Activated gamma-delta T cell (primary cell): Measurements from ENCODE around the gene TYMP.
"Not testable (repeated sequence)": the region's sequence is repeated elsewhere in the genome, so short reads cannot be mapped to it uniquely, and the experiment has no call there.

ENCODE experiments used
- DNase-seq: peaks from one replicate; lab custom pipeline; 2025; lab: John Stamatoyannopoulos, UW

TYMP gene

GRCh38 chr22:50524676-50525103 is 5.1 kb downstream of the TYMP start:
- no peak for DNase-seq

GRCh38 chr22:50523806-50524675 is 5.8 kb downstream of the TYMP start:
- no peak for DNase-seq

GRCh38 chr22:50523458-50523805 is 6.4 kb downstream of the TYMP start:
- DNase-seq, result no peak

- no peak for DNase-seq
These were observed 6.9 kb downstream of the TYMP start for GRCh38 chr22:50522806-50523438.

- DNase-seq, result no peak
These were observed 7.5 kb downstream of the TYMP start for GRCh38 chr22:50522208-50522805.

GRCh38 chr22:50521710-50522109 is 8.1 kb downstream of the TYMP start:
- DNase-seq, result no peak

- no peak for DNase-seq
These were observed 8.9 kb downstream of the TYMP start for GRCh38 chr22:50520826-50521453.

- not testable (repeated sequence) for DNase-seq
These were observed 9.6 kb downstream of the TYMP start for GRCh38 chr22:50520184-50520583.

- no peak for DNase-seq
These were observed 10.7 kb downstream of the TYMP start for GRCh38 chr22:50519151-50519550.

- DNase-seq, result no peak
These were observed 11.2 kb downstream of the TYMP start for GRCh38 chr22:50518606-50519005.

GRCh38 chr22:50517495-50518260 is 12.1 kb downstream of the TYMP start:
- DNase-seq, result no peak

GRCh38 chr22:50516891-50517290 is 12.9 kb downstream of the TYMP start:
- no peak for DNase-seq

GRCh38 chr22:50516068-50516467 is 13.7 kb downstream of the TYMP start:
- DNase-seq, result no peak

GRCh38 chr22:50513175-50513574 is 16.6 kb downstream of the TYMP start:
- no peak for DNase-seq

- no peak for DNase-seq
These were observed 20.9 kb downstream of the TYMP start for GRCh38 chr22:50508897-50509296.

- peak; percentile 100 for DNase-seq
These were observed 21.6 kb downstream of the TYMP start, which contains the start of gene NCAPH2 for GRCh38 chr22:50507991-50508884. Gene NCAPH2 (plus strand): TSS chr22:50508224. CDS start chr22:50508338, 114 bp downstream.

GRCh38 chr22:50507421-50507990 is 22.3 kb downstream of the TYMP start, which contains the start of gene LMF2:
Gene LMF2 (minus strand): TSS chr22:50507702. CDS start chr22:50507675, 27 bp downstream.
- DNase-seq, result peak; percentile 100

GRCh38 chr22:50506611-50507420 is 23.0 kb downstream of the TYMP start:
- DNase-seq, result no peak
